IMR-90 (cell line): Measurements from ENCODE around the gene NR1I2. TPM values are rescaled to one million over a fixed set of nuclear protein-coding genes. Genes with fewer than 3 reads are reported as not detected.

ENCODE experiments used
- ATAC-seq: fragments of 200-7000 bp; cut with Tn5 transposase; 2 replicates; pipeline ENCODE4 v1.9.1; 2020; ENCODE audit warnings: low read depth, mild to moderate bottlenecking, moderate library complexity
- BruUV-seq: library from RNA; stranded (reverse); fragments of 400-500 nt; replicated peaks from 2 replicates; lab custom pipeline; 2021; lab: Mats Ljungman, UMichigan
- CTCF ChIA-PET: fragments of 300-600 bp; formaldehyde crosslinking; extraction: SDS; loops from one replicate; lab custom pipeline; 2021; ENCODE audit warnings: antibody characterized with exemption; lab: Yijun Ruan, JAX
- POLR2A ChIA-PET: fragments of 300-600 bp; sonication (Branson Sonifier 250); formaldehyde crosslinking; loops from one replicate; lab custom pipeline; 2022; ENCODE audit warnings: antibody characterized with exemption; ENCODE audit not compliant: unreplicated experiment; lab: Charles Lee
- DNase-seq: peaks from one replicate; pipeline ENCODE4 v3.0.0; 2013
- H2AFZ ChIP-seq: replicated peaks from 2 replicates; pipeline ENCODE3; 2013; ENCODE audit warnings: low read length, mild to moderate bottlenecking; ENCODE audit not compliant: poor library complexity
- H2AK5ac ChIP-seq: 2 replicates; pipeline ENCODE4 v1.6.1; 2013; ENCODE audit warnings: low read depth, low read length, inconsistent platforms
- H2AK9ac ChIP-seq: replicated peaks from 2 replicates; pipeline ENCODE3; 2013; ENCODE audit warnings: mild to moderate bottlenecking, low read depth, low read length, moderate library complexity; ENCODE audit not compliant: poor library complexity
- H2BK120ac ChIP-seq: 2 replicates; pipeline ENCODE4 v1.6.1; 2013; ENCODE audit warnings: low read depth, low read length, inconsistent platforms
- H2BK15ac ChIP-seq: 3 replicates; pipeline ENCODE4 v1.6.1; 2013; ENCODE audit warnings: low read depth, low read length, inconsistent platforms
- H2BK20ac ChIP-seq: 2 replicates; pipeline ENCODE4 v1.6.1; 2013; ENCODE audit warnings: low read depth, mild to moderate bottlenecking, inconsistent platforms, low read length, moderate library complexity
- H2BK5ac ChIP-seq: 2 replicates; pipeline ENCODE4 v1.6.1; 2013; ENCODE audit warnings: mild to moderate bottlenecking, low read depth, low read length, inconsistent platforms; ENCODE audit not compliant: poor library complexity, severe bottlenecking
- H3K14ac ChIP-seq: replicated peaks from 2 replicates; pipeline ENCODE4 v1.6.1; 2013; ENCODE audit warnings: low read depth, low read length, inconsistent platforms
- H3K18ac ChIP-seq: 2 replicates; pipeline ENCODE4 v1.6.1; 2013; ENCODE audit warnings: low read depth, low read length, control low read depth
- H3K23ac ChIP-seq: 2 replicates; pipeline ENCODE4 v1.6.1; 2013; ENCODE audit warnings: low read depth, low read length, inconsistent platforms
- H3K27ac ChIP-seq: 2 replicates; pipeline ENCODE4 v1.5.1; 2013; ENCODE audit warnings: mild to moderate bottlenecking, control low read depth, low read length; ENCODE audit not compliant: insufficient read depth
- H3K27me3 ChIP-seq: 2 replicates; pipeline ENCODE4 v1.6.1; 2013; ENCODE audit warnings: low read length; ENCODE audit not compliant: control insufficient read depth, insufficient read depth
- H3K36me3 ChIP-seq: 2 replicates; pipeline ENCODE4 v1.6.1; 2013; ENCODE audit warnings: low read length, mixed read lengths; ENCODE audit not compliant: control insufficient read depth, insufficient read depth
- H3K4ac ChIP-seq: 2 replicates; pipeline ENCODE4 v1.6.1; 2013; ENCODE audit warnings: low read depth, low read length, inconsistent platforms
- H3K4me1 ChIP-seq: 2 replicates; pipeline ENCODE4 v1.6.1; 2013; ENCODE audit warnings: low read length, mixed read lengths; ENCODE audit not compliant: control insufficient read depth, insufficient read depth
- H3K4me2 ChIP-seq: 2 replicates; pipeline ENCODE4 v1.6.1; 2013; ENCODE audit warnings: low read depth, mild to moderate bottlenecking, control low read depth, low read length, moderate library complexity
- H3K4me3 ChIP-seq: 2 replicates; pipeline ENCODE4 v1.5.1; 2013; ENCODE audit warnings: low read depth, mild to moderate bottlenecking, control low read depth, low read length, moderate library complexity; ENCODE audit not compliant: insufficient read depth
- H3K56ac ChIP-seq: 2 replicates; pipeline ENCODE4 v1.6.1; 2013; ENCODE audit warnings: low read length, inconsistent platforms; ENCODE audit not compliant: insufficient read depth; ENCODE audit errors: extremely low read depth
- H3K79me1 ChIP-seq, 2 experiments: 2 replicates each; pipeline ENCODE4 v1.6.1; 2013; ENCODE audit warnings: low read length in 2 of 2, inconsistent platforms in 1 of 2, low read depth in 1 of 2
- H3K9ac ChIP-seq: 2 replicates; pipeline ENCODE4 v1.6.1; 2013; ENCODE audit warnings: low read depth, low read length, control low read depth
- H3K9me1 ChIP-seq: 2 replicates; pipeline ENCODE4 v1.6.1; 2013; ENCODE audit warnings: low read length, inconsistent platforms; ENCODE audit not compliant: insufficient read depth
- H3K9me3 ChIP-seq: 2 replicates; pipeline ENCODE4 v1.6.1; 2013; ENCODE audit warnings: low read length; ENCODE audit not compliant: control insufficient read depth, insufficient read depth
- H4K20me1 ChIP-seq: 2 replicates; pipeline ENCODE4 v1.6.1; 2013; ENCODE audit warnings: low read length, inconsistent platforms; ENCODE audit not compliant: insufficient read depth
- H4K5ac ChIP-seq: 2 replicates; pipeline ENCODE4 v1.6.1; 2013; ENCODE audit warnings: mild to moderate bottlenecking, low read depth, low read length, control low read depth
- H4K8ac ChIP-seq, 2 experiments: 2 replicates each; pipeline ENCODE4 v1.6.1; 2013; ENCODE audit warnings: low read depth in 2 of 2, low read length in 2 of 2, control low read depth in 1 of 2, inconsistent platforms in 1 of 2
- H4K91ac ChIP-seq: 2 replicates; pipeline ENCODE4 v1.6.1; 2013; ENCODE audit warnings: low read depth, low read length, inconsistent platforms; ENCODE audit not compliant: insufficient read depth
- CEBPB ChIP-seq: IDR thresholded peaks from 2 replicates; pipeline ENCODE4 v1.6.1; 2012; ENCODE audit warnings: low read depth, low read length, improper control_type of control experiment
- FOS ChIP-seq: fragments of 150-350 bp; IDR thresholded peaks from 2 replicates; pipeline ENCODE4 v1.6.1; 2016; ENCODE audit warnings: low read depth, low read length
- MAZ ChIP-seq: IDR thresholded peaks from 2 replicates; pipeline ENCODE4 v1.6.1; 2012; ENCODE audit warnings: low read depth, mild to moderate bottlenecking, low read length, improper control_type of control experiment, moderate library complexity, borderline replicate concordance
- RAD21 ChIP-seq: IDR thresholded peaks from 2 replicates; pipeline ENCODE4 v1.6.1; 2012; ENCODE audit warnings: low read length, improper control_type of control experiment
- WGBS, 2 experiments: methylation state at CpG; one replicate each; pipeline versions ENCODE4 v1.1.5 to v1.1.7; 2013; ENCODE audit warnings: missing lambda C conversion rate in 2 of 2; ENCODE audit not compliant: insufficient read length in 1 of 2; ENCODE audit errors: extremely low coverage in 2 of 2; 5-methylcytosine and 5-hydroxymethylcytosine counted together
- dilution Hi-C: fragments of 300-500 bp; cut with HindIII; formaldehyde crosslinking; loops from one replicate; pipeline ENCODE4 v1.14.3; 2018; ENCODE audit warnings: low sequenced_read_pairs; ENCODE audit not compliant: unreplicated experiment
- in situ Hi-C: fragments of 300-500 bp; cut with MboI; formaldehyde crosslinking; loops from 3 replicates; pipeline ENCODE4 v1.14.3; 2019; ENCODE audit warnings: low sequenced_read_pairs, inconsistent platforms, mixed read lengths
- intact Hi-C: fragments of 100-400 bp; cut with micrococcal nuclease; formaldehyde crosslinking; loops from 2 replicates; pipeline ENCODE4 v1.10.0; 2022
- polyA plus RNA-seq, 3 experiments: library from polyadenylated mRNA; depleted of rRNA; stranded (reverse); fragments of >200 nt; gene quantifications; 2 replicates each; pipeline ENCODE4 v1.2.3, GENCODE V29; 2012; ENCODE audit warnings: low replicate concordance in 1 of 3
- total RNA-seq: library from RNA; depleted of rRNA; stranded (reverse); fragments of >200 nt; gene quantifications from 2 replicates; pipeline ENCODE4 v1.2.3, GENCODE V29; 2012; rRNA removed

The NR1I2 gene
- total and polyA plus RNA-seq, 2 of the 4 experiments (the other 2 are of a cell fraction): not detected

DNA sequence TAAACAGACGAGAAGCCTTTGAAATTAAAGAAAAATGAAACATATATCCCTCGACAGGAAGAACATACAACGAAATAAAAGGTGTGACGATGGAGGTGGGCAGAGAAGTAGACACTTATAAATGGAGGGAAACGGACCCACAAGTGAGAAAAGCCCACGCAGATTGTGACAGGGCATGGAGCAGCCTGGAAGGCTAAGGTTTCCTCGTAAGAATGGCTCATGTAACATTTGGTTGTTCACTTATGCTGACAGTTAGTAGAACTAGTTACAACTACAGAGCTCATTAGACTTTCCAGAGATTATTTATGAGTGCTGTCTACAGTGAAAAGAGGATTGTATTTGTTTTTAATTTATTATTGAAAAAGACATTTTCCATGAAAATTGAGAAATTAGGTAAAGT, 82.6 kb downstream of the NR1I2 start:
- Histone ChIP-seq H2BK120ac (no peak overlapping the region), H4K5ac (no peak overlapping the region), H3K27me3 (no peaks in the 10 kb centered on the region), H2BK20ac (no peak overlapping the region), H2BK15ac (no peak overlapping the region), H3K56ac (no peak overlapping the region), H4K8ac (no peak overlapping the region), H3K9ac (no peak overlapping the region), H3K4me2 (no peak overlapping the region), H4K20me1 (no peaks in the 10 kb centered on the region), H3K18ac (no peak overlapping the region), H3K4me1 (peaks cover 2% of the 10 kb centered on the region; the same call in 1 of the 2 replicates), H3K9me1 (no peaks in the 10 kb centered on the region), H2AFZ (no peak overlapping the region), H3K4me3 (no peak overlapping the region), H3K23ac (no peak overlapping the region), H2BK5ac (no peak overlapping the region), H3K14ac (no peak overlapping the region), H3K4ac (no peak overlapping the region), H4K91ac (no peak overlapping the region), H2AK9ac (no peak overlapping the region), H3K9me3 (no peaks in the 10 kb centered on the region), H3K36me3 (peaks cover 9% of the 10 kb centered on the region), H2AK5ac (no peak overlapping the region), H3K27ac (no peak overlapping the region), H3K79me1 (peaks cover 6 to 13% of the 10 kb centered on the region in 2 experiments; a peak in 3 of 4 replicates)
- no peak for TF ChIP-seq MAZ
- no peak for TF ChIP-seq CEBPB
- no peak for TF ChIP-seq FOS
- no peak for TF ChIP-seq RAD21
- ChIA-PET POLR2A (no interaction called here), CTCF (no interaction called here)
- ATAC-seq (no peak), DNase-seq (no peak)
- no TSS peak for BruUV-seq
- no CpG with 5 or more reads among the region's 7 CpGs for WGBS, 2 experiments
- in situ Hi-C loops (no loop called here), intact Hi-C loops (no loop called here), dilution Hi-C loops (no loop called here)

Other genes with a start within 250 kb of the NR1I2 start
- not detected in 2 replicates for gene CD80, start 222.5 kb upstream of the NR1I2 start, total RNA-seq
- gene CD80, start 222.5 kb upstream of the NR1I2 start, polyA plus RNA-seq (2012; rRNA removed): not detected in 2 replicates
- under 0.01 TPM in 2 replicates for gene ADPRH, start 202.6 kb upstream of the NR1I2 start, total RNA-seq
- 0.06 and 0.12 TPM in 2 replicates for gene ADPRH, start 202.6 kb upstream of the NR1I2 start, polyA plus RNA-seq (2012; rRNA removed)
- not detected in 2 replicates for gene PLA1A, start 184.2 kb upstream of the NR1I2 start, total RNA-seq
- not detected in 2 replicates for gene PLA1A, start 184.2 kb upstream of the NR1I2 start, polyA plus RNA-seq (2012; rRNA removed)
- under 0.01 TPM in 2 replicates for gene POPDC2, start 121.5 kb upstream of the NR1I2 start, total RNA-seq
- gene POPDC2, start 121.5 kb upstream of the NR1I2 start, polyA plus RNA-seq (2012; rRNA removed): 0.29 and 0.32 TPM in 2 replicates
- 2.0 and 8.6 TPM in 2 replicates for gene COX17, start 104.7 kb upstream of the NR1I2 start, total RNA-seq
- gene COX17, start 104.7 kb upstream of the NR1I2 start, polyA plus RNA-seq (2012; rRNA removed): 24.5 and 31.7 TPM in 2 replicates
- not detected in 2 replicates for gene CFAP91, start 79.1 kb upstream of the NR1I2 start, total RNA-seq
- not detected in 2 replicates for gene CFAP91, start 79.1 kb upstream of the NR1I2 start, polyA plus RNA-seq (2012; rRNA removed)